ENCODE data around the gene RNU1-3. TPM values are rescaled to one million over a fixed set of nuclear protein-coding genes. Genes with fewer than 3 reads are reported as not detected.
"Not testable (repeated sequence)": the region's sequence is repeated elsewhere in the genome, so short reads cannot be mapped to it uniquely, and the experiment has no call there.

RNU1-3 gene
- total RNA-seq, 3 donors from 2014 or later (not counting 1 experiment from before 2014, with no cell fraction given): 2,937 to 3,261 (median 3,038) TPM

- H3K36me3 ChIP-seq (ENCODE audit: control insufficient read depth, insufficient read depth, low read length); H3K9me3 ChIP-seq (ENCODE audit: control insufficient read depth, insufficient read depth, low read length); intact Hi-C loops (cut with micrococcal nuclease); H3K4me3 Mint-ChIP-seq; H3K36me3 Mint-ChIP-seq; H3K27ac Mint-ChIP-seq; H3K27me3 ChIP-seq (ENCODE audit: control insufficient read depth, insufficient read depth, low read length); H3K27ac ChIP-seq (ENCODE audit: low read length); H3K4me1 Mint-ChIP-seq; H3K9me3 Mint-ChIP-seq; H3K4me3 ChIP-seq (ENCODE audit: low read length); H3K4me1 ChIP-seq (ENCODE audit: control insufficient read depth, insufficient read depth, low read length): not testable (repeated sequence)
- ATAC-seq (peak in 1 of 3 donors; percentile 62), DNase-seq (peak in 1 of 2 donors; percentile 1)
- 71% methylated on average over 23 of the region's 37 CpGs for WGBS (ENCODE audit: insufficient coverage)
- peaks cover 8 to 15% of the 10 kb centered on the region in 2 donors for H3K27me3 Mint-ChIP-seq (ENCODE audit: low read depth in 2 of 2)
These were observed 19.0 kb upstream of the RNU1-3 start for GRCh38 chr1:16685445-16686371.

- H3K4me1 Mint-ChIP-seq; H3K4me1 ChIP-seq (ENCODE audit: control insufficient read depth, insufficient read depth, low read length); intact Hi-C loops (cut with micrococcal nuclease); H3K27ac Mint-ChIP-seq; DNase-seq; H3K4me3 Mint-ChIP-seq; H3K4me3 ChIP-seq (ENCODE audit: low read length); H3K36me3 Mint-ChIP-seq; H3K9me3 ChIP-seq (ENCODE audit: control insufficient read depth, insufficient read depth, low read length); H3K36me3 ChIP-seq (ENCODE audit: control insufficient read depth, insufficient read depth, low read length); H3K27ac ChIP-seq (ENCODE audit: low read length); H3K27me3 ChIP-seq (ENCODE audit: control insufficient read depth, insufficient read depth, low read length); H3K9me3 Mint-ChIP-seq: not testable (repeated sequence)
- peaks cover 11 to 18% of the 10 kb centered on the region in 2 donors for H3K27me3 Mint-ChIP-seq (ENCODE audit: low read depth in 2 of 2)
- WGBS (ENCODE audit: insufficient coverage): no CpG with 5 or more reads among the region's 4 CpGs
- ATAC-seq: peak in 2 of 3 donors; percentile 75 to 80
- peak; percentile 76 for TF ChIP-seq CTCF (IDR thresholded peaks at IDR 0.05)
These were observed 18.1 kb upstream of the RNU1-3 start for GRCh38 chr1:16684738-16685337.

GRCh38 chr1:16684152-16684551, 17.4 kb upstream of the RNU1-3 start:
- H3K27ac Mint-ChIP-seq; H3K4me3 ChIP-seq (ENCODE audit: low read length); H3K4me1 ChIP-seq (ENCODE audit: control insufficient read depth, insufficient read depth, low read length); intact Hi-C loops (cut with micrococcal nuclease); DNase-seq; H3K9me3 ChIP-seq (ENCODE audit: control insufficient read depth, insufficient read depth, low read length); H3K36me3 ChIP-seq (ENCODE audit: control insufficient read depth, insufficient read depth, low read length); H3K27ac ChIP-seq (ENCODE audit: low read length); ATAC-seq; H3K27me3 ChIP-seq (ENCODE audit: control insufficient read depth, insufficient read depth, low read length); H3K36me3 Mint-ChIP-seq; H3K4me3 Mint-ChIP-seq; H3K4me1 Mint-ChIP-seq; H3K9me3 Mint-ChIP-seq: not testable (repeated sequence)
- WGBS (ENCODE audit: insufficient coverage): no CpG with 5 or more reads among the region's 2 CpGs
- peaks cover 18 to 22% of the 10 kb centered on the region in 2 donors for H3K27me3 Mint-ChIP-seq (ENCODE audit: low read depth in 2 of 2)

GRCh38 chr1:16682803-16683202, 16.1 kb upstream of the RNU1-3 start:
- H3K36me3 ChIP-seq (ENCODE audit: control insufficient read depth, insufficient read depth, low read length); H3K27me3 ChIP-seq (ENCODE audit: control insufficient read depth, insufficient read depth, low read length); H3K4me1 Mint-ChIP-seq; intact Hi-C loops (cut with micrococcal nuclease); DNase-seq; H3K4me1 ChIP-seq (ENCODE audit: control insufficient read depth, insufficient read depth, low read length); H3K27ac Mint-ChIP-seq; H3K4me3 Mint-ChIP-seq; H3K27ac ChIP-seq (ENCODE audit: low read length); H3K36me3 Mint-ChIP-seq; ATAC-seq; H3K9me3 Mint-ChIP-seq; H3K4me3 ChIP-seq (ENCODE audit: low read length); H3K9me3 ChIP-seq (ENCODE audit: control insufficient read depth, insufficient read depth, low read length): not testable (repeated sequence)
- peaks cover 28 to 31% of the 10 kb centered on the region in 2 donors for H3K27me3 Mint-ChIP-seq (ENCODE audit: low read depth in 2 of 2)

- H3K36me3 ChIP-seq (ENCODE audit: control insufficient read depth, insufficient read depth, low read length); H3K9me3 ChIP-seq (ENCODE audit: control insufficient read depth, insufficient read depth, low read length); H3K36me3 Mint-ChIP-seq; intact Hi-C loops (cut with micrococcal nuclease); H3K27me3 ChIP-seq (ENCODE audit: control insufficient read depth, insufficient read depth, low read length); H3K4me3 Mint-ChIP-seq; H3K27ac Mint-ChIP-seq; H3K4me3 ChIP-seq (ENCODE audit: low read length); H3K9me3 Mint-ChIP-seq; H3K27ac ChIP-seq (ENCODE audit: low read length); ATAC-seq; DNase-seq: not testable (repeated sequence)
- Mint-ChIP-seq H3K27me3 (ENCODE audit: low read depth in 2 of 2) (peaks cover 19 to 25% of the 10 kb centered on the region in 2 donors), H3K4me1 (peaks cover 18 to 23% of the 10 kb centered on the region in 2 donors)
- H3K4me1 ChIP-seq (ENCODE audit: control insufficient read depth, insufficient read depth, low read length): peaks cover 18% of the 10 kb centered on the region
- WGBS (ENCODE audit: insufficient coverage): 77% methylated on average over 15 of the region's 29 CpGs
These were observed 13.6 kb upstream of the RNU1-3 start for GRCh38 chr1:16680366-16680765.
